ENCODE results near the gene PXDN. TPM values are rescaled to one million over a fixed set of nuclear protein-coding genes. Genes with fewer than 3 reads are reported as not detected.

The PXDN gene
- total RNA-seq, 1 donor from 2014 or later = 150 TPM

DNA sequence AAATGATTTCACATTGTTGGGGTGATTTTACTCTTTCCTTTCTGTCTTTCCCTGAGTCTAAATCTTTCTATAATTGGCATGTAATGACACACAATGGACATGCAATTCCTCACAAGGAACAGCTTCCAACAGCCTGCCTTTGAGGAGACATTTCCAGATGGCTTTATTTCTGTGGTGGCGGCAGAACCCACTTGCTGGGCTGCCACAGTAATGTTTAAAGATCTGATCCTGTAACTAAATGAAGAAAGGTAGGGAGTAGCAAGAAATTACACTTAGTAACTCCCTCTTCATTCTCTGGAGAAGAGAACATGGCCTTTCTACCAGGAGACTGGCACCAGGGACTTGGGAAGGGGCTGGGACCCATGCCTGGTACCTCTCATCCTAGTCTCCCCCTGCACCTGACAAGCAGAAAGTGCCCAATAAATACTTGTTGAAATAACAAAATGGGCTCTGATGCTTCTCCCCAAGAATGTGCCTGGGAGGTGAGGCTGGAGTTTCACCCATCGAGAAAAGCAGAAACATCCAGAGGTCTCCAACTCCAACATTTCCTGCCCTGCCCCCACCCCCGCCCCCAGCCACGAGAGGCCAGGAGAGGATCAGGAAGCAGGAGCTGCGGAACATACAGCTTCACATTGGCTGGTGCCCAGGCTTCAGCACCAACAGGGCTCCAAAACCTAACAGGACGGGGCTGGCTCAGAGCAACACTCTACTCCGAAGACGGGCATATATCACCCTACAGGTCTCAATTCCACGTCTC is 92.1 kb downstream of the PXDN start:
- no peak overlapping the region for H3K27ac Mint-ChIP-seq
- TF ChIP-seq, protein P1, sequence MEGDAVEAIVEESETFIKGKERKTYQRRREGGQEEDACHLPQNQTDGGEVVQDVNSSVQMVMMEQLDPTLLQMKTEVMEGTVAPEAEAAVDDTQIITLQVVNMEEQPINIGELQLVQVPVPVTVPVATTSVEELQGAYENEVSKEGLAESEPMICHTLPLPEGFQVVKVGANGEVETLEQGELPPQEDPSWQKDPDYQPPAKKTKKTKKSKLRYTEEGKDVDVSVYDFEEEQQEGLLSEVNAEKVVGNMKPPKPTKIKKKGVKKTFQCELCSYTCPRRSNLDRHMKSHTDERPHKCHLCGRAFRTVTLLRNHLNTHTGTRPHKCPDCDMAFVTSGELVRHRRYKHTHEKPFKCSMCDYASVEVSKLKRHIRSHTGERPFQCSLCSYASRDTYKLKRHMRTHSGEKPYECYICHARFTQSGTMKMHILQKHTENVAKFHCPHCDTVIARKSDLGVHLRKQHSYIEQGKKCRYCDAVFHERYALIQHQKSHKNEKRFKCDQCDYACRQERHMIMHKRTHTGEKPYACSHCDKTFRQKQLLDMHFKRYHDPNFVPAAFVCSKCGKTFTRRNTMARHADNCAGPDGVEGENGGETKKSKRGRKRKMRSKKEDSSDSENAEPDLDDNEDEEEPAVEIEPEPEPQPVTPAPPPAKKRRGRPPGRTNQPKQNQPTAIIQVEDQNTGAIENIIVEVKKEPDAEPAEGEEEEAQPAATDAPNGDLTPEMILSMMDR (conservative IDR thresholded peaks at IDR 0.05) = no peak
- DNase-seq (ENCODE audit: extremely low spot score, unreplicated experiment) = peak; percentile 39
- peaks cover 26% of the 10 kb centered on the region for H3K36me3 Mint-ChIP-seq
- H3K4me3 Mint-ChIP-seq = no peak overlapping the region
- no peaks in the 10 kb centered on the region for H3K27me3 Mint-ChIP-seq
- no peaks in the 10 kb centered on the region for H3K4me1 Mint-ChIP-seq (ENCODE audit: unreplicated experiment)
- no peaks in the 10 kb centered on the region for H3K9me3 Mint-ChIP-seq

DNA sequence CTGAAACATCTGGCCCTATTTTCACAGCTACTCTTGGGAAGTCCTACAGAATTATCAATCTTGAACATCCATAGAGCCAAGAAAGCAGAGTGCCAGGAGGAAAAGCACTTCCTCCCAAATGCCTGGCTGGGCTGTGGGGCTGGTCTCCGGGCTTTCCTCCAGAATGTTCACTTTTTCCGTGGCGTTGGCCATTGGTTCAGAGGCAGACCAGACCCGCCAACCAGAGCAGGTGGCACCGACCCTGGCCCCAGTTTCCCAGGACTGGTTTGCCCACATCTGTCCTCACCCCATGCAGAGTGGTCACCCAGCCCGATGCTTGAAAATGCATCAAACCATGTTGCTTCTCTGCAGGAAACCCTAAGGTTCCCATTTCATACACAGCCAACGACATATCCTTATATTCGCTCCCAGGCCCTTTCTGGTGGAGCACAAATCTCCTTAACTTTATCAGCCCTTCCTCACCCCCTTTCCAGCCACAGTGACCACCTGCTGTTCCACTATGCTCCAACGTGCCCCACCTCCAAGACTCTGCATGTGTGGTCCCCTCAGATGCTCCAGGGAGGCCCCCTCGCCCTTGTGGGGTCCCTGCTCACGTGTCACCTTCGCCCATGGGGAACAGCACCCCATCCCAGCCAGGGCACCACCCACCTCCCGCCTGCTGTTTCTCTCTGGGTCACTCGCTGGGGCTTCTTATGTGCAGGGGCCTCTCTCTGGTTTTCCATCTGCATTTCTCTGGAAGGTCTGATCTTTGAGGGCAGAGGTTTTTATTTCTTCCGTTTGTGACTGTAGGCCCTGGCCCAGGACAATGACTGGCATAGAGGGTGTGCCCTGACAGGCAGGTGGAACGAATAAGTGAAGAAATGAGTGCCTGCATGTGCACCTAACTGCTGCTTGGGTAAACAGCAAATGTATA is 92.9 kb downstream of the PXDN start:
- no peaks in the 10 kb centered on the region for H3K4me1 Mint-ChIP-seq (ENCODE audit: unreplicated experiment)
- no peaks in the 10 kb centered on the region for H3K9me3 Mint-ChIP-seq
- no peak overlapping the region for H3K4me3 Mint-ChIP-seq
- H3K36me3 Mint-ChIP-seq = peaks cover 26% of the 10 kb centered on the region
- H3K27me3 Mint-ChIP-seq = no peaks in the 10 kb centered on the region
- peak; percentile 54 for DNase-seq (ENCODE audit: extremely low spot score, unreplicated experiment)
- TF ChIP-seq, protein P1 (conservative IDR thresholded peaks at IDR 0.05) = no peak
- H3K27ac Mint-ChIP-seq = no peak overlapping the region

DNA sequence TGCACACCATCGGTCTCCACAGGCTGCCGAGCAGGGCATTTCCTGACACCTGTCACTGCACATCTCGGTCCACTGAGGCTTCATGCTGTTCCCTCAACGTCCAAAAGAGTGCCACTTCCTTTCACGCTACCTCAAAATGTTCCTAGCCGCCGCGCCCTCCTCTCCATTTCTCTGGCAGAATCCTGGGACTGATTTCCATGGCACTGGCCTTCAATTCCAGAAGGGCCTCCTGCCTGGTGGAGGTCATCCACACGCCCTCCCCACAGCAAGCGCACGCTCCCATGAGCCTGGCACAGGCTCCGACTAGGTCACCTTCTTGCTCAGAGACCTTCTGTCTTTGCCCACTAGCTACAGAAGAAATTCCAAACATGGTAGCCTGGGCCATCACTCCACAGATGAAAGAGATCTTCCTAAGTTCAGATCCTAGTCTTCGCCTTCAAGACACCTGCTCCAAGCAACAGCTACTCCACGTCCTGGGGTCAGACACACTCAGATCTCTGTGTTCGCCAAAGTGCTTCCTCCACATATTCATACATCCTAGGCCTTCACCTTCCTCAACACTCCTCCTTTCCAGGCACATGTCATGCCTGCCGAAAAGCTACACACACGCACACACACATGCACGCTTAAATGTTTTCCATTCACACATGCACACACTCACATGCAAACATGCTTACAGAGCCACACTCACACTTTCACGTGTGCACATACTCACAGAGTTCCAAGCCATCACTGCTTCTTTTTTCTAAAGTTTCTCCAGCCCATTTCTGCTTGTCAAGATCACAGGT is 94.0 kb downstream of the PXDN start:
- H3K36me3 Mint-ChIP-seq = peaks cover 26% of the 10 kb centered on the region
- H3K4me3 Mint-ChIP-seq = no peak overlapping the region
- no peaks in the 10 kb centered on the region for H3K9me3 Mint-ChIP-seq
- H3K4me1 Mint-ChIP-seq (ENCODE audit: unreplicated experiment) = peaks cover 4% of the 10 kb centered on the region
- DNase-seq (ENCODE audit: extremely low spot score, unreplicated experiment) = peak; percentile 42
- TF ChIP-seq, protein P1 (conservative IDR thresholded peaks at IDR 0.05) = no peak
- no peaks in the 10 kb centered on the region for H3K27me3 Mint-ChIP-seq
- H3K27ac Mint-ChIP-seq = no peak overlapping the region

DNA sequence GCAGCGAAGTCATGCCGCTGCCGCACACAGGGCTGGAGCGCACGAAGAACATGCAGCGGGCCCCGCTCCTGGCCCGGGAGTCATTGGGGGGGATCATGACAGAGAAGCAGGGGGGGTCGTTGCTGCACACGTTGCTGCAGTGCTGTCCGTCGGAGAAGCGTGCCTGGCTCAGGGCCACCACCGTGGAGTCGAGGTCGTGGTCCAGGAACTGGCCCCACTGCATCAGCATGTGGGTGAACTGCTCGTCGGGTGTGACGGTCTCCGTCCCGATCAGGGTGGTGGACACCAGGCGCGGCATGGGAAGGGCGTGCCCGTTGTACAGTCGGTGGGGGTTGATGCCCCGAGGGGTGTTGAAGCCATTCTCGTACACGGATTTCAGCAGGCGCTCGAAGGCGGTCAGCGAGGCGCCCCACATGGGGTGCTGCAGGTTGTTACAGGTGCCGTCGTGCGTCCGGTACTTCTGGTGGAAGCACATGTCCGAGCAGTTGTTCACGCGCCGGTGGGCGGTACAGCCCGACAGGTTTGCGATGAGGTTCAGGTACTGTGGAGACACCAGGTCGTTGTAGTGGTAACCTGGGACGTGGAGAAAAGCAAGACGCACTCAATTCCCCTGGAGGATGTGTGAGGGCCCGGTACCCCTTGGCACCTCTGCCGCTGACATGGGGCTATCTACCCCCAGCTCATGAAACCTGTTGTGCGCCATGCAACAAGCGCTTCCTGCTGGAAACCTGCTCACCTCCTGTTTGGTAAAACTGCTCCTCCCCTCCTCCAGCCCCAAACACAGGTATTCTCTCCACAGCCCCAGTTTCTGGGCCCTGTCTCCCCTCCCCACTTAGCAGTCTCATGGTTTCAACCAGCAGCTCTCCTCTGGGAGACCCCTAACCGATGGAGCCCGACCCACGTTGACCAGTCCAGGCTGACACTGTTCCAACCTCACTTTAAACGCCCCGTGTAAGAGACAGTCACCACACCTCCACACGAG is 94.9 kb downstream of the PXDN start:
- Mint-ChIP-seq H3K27me3 (no peaks in the 10 kb centered on the region), H3K4me1 (ENCODE audit: unreplicated experiment) (peaks cover 4% of the 10 kb centered on the region), H3K36me3 (peaks cover 26% of the 10 kb centered on the region), H3K9me3 (no peaks in the 10 kb centered on the region), H3K27ac (no peak overlapping the region), H3K4me3 (no peak overlapping the region)
- DNase-seq (ENCODE audit: extremely low spot score, unreplicated experiment) = peak; percentile 62
- TF ChIP-seq, protein P1 (conservative IDR thresholded peaks at IDR 0.05) = no peak

Data from type B pancreatic cell (in vitro differentiated cells).